Myocyte (in vitro differentiated cells): ENCODE data around the gene KRT7. TPM values are rescaled to one million over a fixed set of nuclear protein-coding genes. Genes with fewer than 3 reads are reported as not detected.
A peak's percentile ranks its signal among the peaks of the same experiment; 100 is the strongest.

ENCODE experiments used
- DNase-seq: peaks from one replicate; pipeline ENCODE4 v3.0.0-alpha.2; 2012; ENCODE audit warnings: low read depth
- total RNA-seq: library from RNA; depleted of rRNA; stranded (reverse); fragments of >200 nt; gene quantifications from 2 replicates; pipeline ENCODE4 v1.2.3, GENCODE V29; 2014

Gene KRT7
- total RNA-seq, 1 donor from 2014 or later = 6.6 TPM

DNA sequence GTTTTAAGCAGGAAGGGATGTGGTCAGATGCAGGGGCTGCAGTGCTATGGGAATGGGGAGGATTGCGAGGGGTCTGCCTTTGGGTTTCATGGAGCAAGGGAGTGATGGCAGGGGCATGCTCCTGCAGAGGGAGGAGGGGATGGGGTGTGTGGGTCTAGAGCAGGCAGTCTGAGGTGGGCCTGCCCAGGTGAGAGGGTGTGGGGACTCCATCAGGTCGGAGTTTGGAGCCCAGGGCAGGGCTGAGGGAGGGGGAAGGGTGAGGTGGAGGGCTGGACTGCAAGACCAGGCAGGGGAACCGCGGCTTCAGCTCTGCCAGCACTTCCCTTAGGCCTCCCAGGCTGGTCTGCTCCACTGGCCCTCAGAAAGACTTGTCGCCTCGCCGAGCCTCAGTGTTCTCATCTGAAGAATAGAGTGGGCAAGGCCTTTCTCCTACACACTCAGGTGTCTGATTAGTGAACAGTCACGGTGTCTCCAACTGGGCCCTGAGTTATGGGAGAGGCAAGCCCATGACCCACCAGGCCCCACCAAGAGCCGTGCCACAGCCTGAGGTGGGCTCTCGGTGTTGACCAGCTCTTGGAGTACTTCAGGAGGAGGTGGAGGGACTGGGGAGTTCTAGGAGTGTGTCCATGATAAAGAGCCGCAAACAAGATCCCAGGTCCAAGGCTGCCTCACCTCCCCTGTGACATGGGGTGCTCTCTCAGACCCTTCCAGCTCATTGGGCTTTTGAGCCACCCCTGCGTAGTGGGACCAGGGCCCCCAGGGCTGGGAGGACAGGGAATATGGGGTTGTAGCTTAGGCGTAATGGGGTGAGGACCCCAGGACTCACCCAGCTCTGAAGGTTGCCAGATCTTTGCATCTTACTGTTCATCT lies 21.1 kb upstream of the KRT7 start:
- no peak for DNase-seq

DNA sequence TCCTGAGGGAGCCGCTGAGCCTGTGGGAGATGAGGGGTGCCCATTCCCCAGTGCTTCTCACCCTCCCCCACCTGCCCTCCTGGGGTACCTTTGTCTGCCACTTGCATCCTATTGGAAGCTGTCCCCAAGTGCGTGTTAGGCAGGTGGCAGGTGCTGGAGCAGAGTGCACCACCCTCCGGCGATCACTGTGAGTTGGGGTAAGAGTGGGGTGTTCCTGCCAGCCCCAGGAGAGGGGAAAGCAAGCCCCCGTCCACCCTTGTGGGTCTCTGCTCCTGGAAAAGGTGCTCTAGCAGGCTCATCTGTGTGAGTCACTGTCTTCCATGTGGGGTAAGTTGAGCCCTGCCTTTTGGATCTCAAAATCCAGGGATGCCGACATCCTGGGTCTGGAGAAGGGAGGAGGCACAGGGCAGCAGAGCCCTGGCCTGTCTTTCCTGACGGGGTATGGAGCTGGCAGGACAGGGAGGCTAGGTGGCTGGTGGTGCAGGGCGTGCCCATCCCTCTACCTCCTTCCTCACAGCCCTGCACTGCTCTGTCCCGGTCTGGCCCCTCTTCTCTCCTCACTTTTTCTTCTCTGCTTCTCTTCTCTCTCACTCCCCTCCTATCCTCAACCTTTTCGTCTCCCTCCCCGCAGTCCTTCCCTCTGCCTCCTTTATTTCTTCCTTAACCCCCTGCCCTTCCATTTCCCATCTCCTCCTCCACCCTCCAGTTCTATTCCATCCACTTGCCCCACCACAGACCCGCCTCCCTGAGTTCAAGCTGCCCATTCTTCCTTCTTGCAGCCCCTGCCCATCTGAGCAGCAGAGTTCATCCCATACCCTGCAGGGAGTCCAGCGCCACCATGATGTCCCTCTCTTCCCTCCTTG lies 20.1 kb upstream of the KRT7 start:
- no peak for DNase-seq

DNA sequence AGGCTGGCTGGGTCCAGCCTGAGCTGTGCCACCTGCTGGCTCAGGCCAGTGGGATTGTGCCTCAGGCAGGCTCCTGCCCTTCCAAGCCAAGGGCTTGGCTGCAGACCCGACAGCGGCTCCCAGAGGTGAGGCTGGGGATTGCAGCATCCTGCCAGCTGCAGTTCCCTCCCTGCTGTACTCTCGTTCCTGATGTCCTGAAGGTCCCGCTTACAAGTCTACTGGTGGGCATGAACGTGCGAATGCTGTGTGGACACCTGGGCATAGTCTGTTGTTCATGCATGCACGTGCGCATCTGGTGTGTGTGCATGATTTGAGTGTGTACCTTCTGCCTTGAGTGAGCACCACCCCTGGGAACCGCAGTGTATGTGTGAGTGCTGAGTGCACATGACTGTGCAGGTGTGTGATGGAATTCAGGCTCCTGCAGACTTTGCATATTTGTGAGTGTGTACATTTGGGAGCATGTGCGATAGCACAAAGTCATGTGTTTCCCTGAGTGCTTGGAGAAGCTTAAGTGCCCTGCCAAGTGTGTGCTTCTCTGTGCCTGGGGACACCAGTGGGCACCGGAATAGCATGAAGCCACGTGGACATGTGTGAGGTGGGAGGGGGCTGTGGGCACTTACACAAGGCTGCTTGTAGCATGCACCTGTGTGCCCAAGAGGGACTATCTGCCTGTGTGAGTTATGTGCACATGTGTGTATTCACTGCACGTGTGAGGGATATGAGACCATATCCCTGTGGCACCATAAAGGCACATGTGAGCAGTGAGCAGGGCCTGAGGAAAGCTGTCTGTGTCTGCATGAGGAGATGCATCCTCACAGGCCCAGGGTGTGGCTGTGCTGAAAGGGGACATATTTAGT lies 19.3 kb upstream of the KRT7 start:
- peak; percentile 86 for DNase-seq

DNA sequence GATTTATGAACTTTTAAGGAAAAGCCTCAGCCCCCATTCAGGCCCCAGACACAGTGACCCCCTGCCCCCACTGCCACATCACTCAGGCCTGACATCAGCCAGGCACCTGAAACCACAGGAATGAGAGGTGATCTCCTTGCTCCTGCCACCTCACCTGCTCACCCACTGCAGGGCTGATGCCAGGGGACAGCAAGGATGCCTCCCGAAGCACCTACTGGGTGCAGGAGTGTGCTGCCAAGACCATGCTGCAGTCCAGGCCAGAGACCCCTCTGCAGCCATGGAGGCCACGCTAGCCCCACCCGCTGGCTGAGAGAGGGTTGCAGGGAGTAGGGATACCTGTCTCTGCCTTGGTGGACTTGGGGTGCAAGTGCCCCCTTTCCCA lies 18.6 kb upstream of the KRT7 start:
- no peak for DNase-seq

DNA sequence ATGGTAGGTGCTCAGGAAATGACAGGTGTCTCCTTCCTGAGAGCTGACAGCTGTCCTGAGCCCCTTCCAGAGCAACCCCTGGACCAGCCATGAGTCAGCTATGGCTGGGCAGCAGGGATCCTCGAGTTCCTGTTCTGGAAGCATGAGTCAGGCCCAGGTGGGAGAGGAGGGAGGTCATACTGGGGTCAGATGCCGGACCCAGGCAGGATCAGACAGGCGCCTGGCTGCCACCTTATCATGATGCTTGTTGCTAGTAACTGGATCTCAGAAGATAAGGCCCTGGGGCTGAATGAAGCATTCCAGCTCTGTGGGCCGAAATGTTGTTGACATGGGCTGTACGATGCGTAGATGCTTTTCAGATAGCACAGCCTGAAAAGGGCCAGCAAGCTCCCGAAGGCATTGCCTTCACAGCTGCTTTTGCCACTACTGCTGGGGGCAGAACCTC lies 17.4 kb upstream of the KRT7 start:
- peak; percentile 79 for DNase-seq

DNA sequence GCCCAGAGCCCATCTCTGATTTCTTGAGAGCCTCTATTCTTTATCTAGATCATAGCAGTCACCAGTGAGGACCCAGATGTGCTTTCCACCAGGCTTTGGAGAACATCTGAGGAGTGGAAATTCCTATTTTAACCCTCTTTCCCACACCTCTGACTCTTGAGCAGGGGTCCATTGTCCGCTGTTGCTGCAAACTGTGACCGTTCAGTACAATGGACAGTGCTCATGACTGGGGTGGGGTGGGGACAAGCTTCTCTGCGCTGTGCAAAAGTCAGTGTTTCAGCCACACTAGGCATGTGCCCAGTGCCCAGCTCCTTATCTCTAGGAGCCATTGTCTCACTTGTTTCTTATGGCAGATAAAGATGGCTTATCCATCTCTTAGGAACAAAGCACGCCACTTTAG lies 16.9 kb upstream of the KRT7 start:
- DNase-seq = no peak

DNA sequence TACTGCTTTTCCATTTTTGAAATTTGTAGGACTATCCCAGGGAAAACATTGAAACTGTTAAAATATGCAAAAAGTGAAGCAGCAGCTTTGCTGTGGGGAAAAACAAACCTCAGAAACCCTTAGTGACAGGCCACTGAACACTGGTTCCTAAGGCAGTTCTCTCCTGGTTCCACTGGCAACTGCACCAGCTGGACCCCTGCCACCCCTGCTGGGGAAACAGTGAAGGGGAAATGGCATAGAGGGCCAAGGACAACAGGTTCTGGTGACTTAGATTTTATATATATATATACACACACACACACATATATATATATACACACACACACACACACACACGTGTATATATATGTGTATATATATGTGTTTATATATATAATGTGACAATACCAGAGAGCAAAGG lies 16.2 kb upstream of the KRT7 start:
- no peak for DNase-seq

DNA sequence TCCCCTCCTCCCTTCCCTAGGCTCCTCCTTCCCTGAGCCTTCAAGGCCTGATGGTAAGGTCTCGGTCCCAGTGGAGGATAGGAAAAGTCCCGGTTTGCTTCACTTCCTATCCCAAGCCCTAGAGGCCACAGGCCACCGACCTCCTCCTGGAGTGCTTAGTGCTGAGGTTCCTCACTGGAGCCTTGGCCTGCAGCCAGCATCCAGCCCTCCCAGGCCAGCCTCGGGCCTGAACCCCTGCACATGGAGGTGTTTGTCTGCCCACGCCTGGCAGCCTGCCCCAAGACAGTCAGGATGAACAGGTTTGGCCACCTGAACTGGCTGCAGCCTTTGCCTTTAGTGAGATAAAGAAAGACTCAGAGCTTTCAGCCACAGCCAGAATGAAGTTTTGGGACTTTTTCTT lies 15.8 kb upstream of the KRT7 start:
- DNase-seq = no peak

DNA sequence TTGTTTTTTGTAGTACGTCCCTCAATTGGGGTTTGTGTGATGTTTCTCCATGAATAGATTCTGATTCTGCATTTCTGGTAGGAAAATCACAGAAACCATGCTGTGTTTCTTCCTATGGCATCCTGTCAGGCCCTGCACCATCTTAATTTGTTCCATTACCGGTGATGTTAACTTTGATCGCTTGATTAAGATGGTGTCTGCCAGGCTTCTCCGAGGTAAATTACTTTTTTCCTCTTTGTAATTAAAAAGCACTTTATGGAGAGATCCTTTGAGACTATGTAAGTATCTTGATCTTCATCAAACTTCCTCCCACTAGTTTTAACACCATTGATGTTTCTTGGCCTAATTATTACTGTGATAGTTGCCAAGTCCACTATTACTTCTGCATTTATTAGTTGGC lies 15.0 kb upstream of the KRT7 start:
- no peak for DNase-seq

DNA sequence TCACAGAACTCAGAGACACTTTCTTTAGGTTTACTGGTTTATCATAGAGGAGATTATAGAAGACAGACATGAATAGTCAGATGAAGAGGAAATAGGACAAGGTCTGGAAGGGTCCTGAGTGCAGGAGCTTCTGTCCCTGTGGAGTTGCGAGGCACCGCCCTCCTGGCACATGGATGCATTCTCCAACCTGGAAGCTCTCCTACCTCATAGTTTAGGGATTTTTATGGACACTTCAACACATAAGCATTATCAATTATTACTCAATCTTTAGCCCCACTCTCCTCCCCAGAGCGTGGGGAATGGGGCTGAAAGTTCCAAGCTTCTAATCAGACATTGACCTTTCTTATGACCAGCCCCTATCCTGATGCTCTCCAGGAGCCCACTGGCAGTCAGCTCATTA lies 12.6 kb upstream of the KRT7 start:
- DNase-seq = no peak

DNA sequence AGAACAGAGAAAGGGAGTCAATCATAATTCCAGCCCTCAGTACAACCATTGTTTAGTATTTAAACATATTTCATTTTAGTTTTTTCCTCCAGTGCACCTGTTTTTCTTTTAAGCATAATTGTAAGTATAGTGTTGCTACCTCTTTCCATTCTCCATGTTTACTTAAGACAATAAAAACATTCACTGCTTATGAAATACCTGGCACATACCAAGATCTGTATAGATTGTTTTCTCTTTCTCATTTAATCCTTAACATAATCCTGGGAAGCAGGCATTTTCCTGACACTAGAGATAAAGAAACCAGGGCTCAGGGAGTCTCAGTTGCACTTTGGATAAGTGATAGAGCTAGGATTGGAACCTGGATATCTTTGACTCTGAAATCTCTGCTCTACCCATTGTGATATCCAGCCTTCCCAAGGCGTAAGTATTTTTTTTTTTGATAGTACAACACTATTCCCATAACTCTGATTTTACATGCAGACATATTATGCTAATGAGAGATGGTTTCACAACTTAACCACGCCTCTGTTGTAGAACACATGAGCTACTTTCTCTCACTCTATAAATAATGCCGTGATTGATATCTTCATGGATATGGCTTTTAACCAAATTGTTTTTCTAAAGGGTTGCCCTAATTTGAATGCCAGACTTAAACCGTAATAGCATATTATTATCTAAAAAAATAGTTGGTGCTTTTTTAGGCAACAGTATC lies 11.8 kb upstream of the KRT7 start:
- no peak for DNase-seq

DNA sequence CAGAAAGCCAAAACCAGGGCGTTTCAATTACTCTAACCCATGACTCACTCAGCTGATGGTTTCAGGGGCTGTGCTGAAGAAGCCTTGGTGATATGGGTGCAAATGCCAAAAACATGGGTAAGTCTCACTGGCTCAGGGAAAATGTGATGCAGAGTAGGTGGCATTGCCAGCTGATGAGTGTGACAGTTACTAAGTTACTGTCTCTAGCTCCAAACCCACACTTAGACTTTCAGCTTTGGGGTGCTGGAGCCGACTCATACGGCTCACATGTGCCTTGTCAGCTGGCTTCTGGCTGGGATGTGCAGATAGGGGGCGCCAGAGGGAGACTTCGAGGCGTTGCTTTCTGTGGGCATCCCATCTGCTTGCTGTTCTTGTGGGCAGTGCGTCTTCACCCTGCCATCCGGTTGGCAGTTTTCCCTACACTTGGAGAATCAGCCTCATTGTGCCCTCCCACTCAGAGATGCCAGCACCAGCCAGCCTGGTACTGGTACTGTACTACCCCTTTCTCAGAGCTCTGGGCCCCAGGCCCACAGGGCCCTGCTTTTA lies 11.1 kb upstream of the KRT7 start:
- DNase-seq = peak; percentile 72

DNA sequence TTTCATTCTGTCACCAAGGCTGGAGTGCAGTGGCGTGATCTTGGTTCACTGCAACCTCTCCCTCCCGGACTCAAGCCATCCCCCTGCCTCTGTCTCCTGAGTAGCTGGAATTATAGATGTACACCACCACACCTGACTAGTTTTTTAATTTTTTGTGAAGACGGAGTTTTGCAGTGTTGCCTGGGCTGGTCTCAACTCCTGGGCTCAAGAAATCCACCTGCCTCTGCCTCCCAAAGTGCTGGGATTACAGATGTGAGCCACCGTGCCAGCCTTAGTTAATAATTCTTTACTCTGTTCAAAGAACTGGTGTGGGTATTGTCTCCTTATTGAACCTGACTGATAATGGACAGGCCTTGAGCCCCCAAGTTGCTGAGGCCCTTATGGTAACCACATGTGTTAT lies 10.4 kb upstream of the KRT7 start:
- DNase-seq = no peak

DNA sequence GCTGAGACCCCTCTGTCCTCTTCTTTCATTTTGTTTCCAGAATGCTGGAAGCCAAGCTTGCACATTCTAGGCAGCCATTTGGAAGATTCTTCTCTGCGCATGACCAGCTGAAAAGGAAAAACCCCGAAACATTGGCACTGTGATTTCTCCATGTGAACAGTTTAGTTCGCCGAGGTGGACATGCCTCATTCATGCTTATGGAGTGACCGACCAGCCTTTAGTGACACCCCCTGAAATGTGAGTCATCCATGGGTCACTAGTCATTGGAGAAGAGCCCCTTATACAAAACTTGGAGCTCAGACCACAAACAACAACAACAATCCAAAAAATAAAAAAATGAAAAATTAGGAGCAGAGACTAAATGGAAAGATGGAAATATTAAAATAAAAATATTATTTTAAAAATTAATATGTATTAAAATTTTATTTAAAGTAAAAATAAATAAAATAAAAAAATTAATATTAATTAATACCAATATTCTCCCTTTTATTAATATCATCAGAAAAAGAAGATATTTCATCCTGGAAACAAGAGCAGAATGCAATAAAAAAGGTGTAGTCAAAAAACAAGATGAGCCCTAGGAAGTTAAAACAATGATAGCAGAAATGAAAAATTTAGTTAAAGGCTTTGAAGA lies 9.5 kb upstream of the KRT7 start:
- no peak for DNase-seq

DNA sequence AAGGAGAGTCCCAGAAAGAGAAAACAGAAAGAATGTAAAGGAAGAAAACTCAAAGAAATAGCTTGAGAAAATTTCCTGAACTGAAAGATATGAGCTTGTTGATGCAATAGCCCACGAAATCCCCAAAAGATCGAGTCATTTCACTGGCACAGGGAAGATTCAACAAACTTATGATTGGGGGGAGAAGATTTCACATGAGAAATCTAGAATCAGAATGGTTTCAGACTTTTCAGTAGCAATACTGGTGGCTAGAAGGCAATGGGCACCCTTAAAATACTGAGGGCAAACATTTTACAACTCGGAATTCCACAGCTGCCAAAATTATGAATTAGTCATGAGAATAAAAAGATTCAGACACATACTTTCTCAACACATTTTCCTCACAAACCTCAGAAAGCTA lies 8.9 kb upstream of the KRT7 start:
- DNase-seq = no peak

DNA sequence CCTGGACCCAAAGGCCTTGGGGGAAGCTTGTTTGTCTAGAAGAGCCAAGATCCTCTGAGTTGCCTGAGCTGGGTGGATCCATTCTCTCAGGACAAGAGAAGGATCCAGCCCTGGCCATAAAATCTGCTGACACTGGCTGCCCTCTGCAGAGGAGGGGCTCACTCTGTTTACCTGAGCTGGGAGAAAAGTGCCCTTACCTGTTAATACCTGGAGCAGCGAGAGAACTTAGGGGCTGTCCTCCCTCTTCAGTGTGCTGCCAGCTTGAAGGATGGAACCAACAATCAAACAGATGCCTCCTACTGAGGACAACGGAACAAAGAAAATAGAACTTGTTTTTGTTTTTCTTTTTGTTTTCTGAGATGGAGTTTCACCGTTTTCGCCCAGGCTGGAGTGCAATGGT lies 7.3 kb upstream of the KRT7 start:
- no peak for DNase-seq

DNA sequence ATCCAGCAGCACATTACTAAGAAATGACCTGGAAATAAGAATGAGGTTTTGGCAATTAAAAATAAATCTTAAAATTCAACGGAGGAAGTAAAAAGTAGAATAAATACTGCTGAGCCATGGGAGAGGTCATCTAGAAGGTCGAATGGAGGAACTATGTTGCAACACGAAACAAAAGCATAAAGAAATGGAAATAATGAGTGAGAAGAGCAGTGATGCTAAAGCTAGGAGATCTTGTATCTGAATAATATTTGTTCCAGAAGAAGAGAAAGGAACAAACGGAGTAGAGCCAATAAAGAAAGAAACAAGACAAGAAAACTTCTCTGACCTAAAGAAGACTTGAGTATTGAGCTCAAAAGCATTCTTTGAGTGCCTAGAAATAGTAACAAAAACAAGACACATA lies 6.6 kb upstream of the KRT7 start:
- DNase-seq = no peak

DNA sequence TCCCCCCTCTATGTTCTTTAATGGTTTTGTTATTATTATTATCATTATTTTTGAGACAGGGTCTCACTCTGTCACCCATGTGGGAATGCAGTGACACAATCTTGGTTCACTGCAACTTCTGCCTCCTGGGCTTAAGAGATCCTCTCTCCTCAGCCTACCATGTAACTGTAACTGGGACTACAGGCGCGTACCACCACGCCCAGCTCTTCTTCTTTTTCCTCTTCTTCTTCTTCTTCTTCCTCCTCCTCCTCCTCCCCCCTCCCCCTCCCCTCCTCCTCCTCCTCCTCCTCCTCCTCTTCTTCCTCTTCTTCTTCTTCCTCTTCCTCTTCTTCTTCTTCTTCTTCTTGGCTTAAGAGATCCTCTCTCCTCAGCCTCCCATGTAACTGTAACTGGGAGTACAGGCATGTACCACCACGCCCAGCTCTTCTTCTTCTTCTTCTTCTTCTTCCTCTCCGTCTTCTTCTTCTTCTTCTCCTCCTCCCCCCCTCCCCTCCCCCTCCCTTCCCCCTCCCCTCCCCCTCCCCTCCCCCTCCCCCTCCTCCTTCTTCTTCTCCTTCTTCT lies 5.4 kb upstream of the KRT7 start:
- DNase-seq = no peak

DNA sequence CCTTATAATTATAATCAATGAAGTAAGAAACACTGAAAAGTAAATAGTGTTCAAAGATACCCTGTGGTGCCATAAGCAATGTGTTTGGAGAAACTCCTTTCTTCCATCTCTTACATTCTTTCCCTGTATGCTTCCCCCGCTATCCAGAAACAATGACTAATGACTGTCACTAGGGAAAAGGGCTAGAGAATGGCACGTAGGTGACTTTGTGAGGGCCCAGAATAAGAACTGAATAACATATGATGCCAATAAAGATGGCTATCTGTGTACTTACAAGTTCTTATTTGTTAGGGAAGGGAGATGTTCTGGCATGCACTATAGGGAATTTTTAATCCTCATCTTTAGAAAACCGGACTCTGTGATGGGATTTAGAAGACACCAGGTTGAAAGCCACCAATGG lies 4.7 kb upstream of the KRT7 start:
- no peak for DNase-seq

DNA sequence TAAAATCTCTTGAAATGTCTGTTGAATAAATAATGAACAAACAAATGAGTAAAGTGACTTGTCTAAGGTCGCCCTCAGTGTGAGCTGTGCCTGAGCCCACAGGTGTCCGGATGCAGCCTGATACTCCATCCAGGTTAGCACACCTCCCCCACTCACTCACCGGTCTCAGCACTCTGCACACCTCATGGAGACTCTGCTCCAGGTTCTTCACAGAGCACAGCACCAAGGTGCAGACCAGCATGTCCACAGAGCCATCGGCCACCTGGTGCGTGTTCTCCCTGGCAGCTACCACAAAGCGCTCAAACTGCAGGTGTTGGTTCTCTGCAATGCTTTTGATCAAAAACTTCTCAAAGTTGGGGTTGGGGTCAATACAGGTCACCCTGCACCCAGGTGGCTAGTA lies 4.1 kb upstream of the KRT7 start:
- DNase-seq = no peak
